Activated gamma-delta T cell treated with anti-CD3 and anti-CD28 coated beads, Interleukin-2, amount 50 U/mL, for 16 hours (primary cell): ENCODE results near the gene PSMA8.
"Not testable (repeated sequence)": the region's sequence is repeated elsewhere in the genome, so short reads cannot be mapped to it uniquely, and the experiment has no call there.

Source experiments
- DNase-seq: peaks from one replicate; pipeline ENCODE4 v3.0.0-alpha.2; 2020; ENCODE audit warnings: low read depth

PSMA8 gene

GRCh38 chr18:26237363-26237762 is 103.7 kb downstream of the PSMA8 start:
- not testable (repeated sequence) for DNase-seq

GRCh38 chr18:26238718-26239117 is 105.0 kb downstream of the PSMA8 start:
- not testable (repeated sequence) for DNase-seq

- DNase-seq: not testable (repeated sequence)
Measured at GRCh38 chr18:26242392-26242791, 108.7 kb downstream of the PSMA8 start.
